ENCODE measurements around the gene MRPL52. TPM values are rescaled to one million over a fixed set of nuclear protein-coding genes. Genes with fewer than 3 reads are reported as not detected.

The MRPL52 gene
- total RNA-seq, 2 donors from 2014 or later: 17.3 to 65.0 TPM

- ATAC-seq (ENCODE audit: insufficient number of reproducible peaks, low FRiP score, low read depth) (no peak), DNase-seq (ENCODE audit: low spot score) (no peak)
- H3K36me3 ChIP-seq: peaks cover 57% of the 10 kb centered on the region
- peak overlapping the region in 1 of 2 donors; percentile 12 for H3K27ac ChIP-seq
- TF ChIP-seq CTCF (IDR thresholded peaks at IDR 0.05): no peak
- H3K4me1 ChIP-seq (ENCODE audit: control insufficient read depth in 1 of 2, low read depth in 2 of 2): peaks cover 25 to 66% of the 10 kb centered on the region in 2 donors
- H3K27me3 ChIP-seq (replicated peaks; ENCODE audit: insufficient read depth): no peaks in the 10 kb centered on the region
- no peaks in the 10 kb centered on the region for H3K9me3 ChIP-seq
- no peak overlapping the region for H3K4me3 ChIP-seq
These were observed 12.8 kb downstream of the MRPL52 start for GRCh38 chr14:22842211-22843122.

- H3K36me3 ChIP-seq: peaks cover 57% of the 10 kb centered on the region
- no peaks in the 10 kb centered on the region for H3K9me3 ChIP-seq
- DNase-seq (ENCODE audit: low spot score) (no peak), ATAC-seq (ENCODE audit: insufficient number of reproducible peaks, low FRiP score, low read depth) (no peak)
- TF ChIP-seq CTCF (IDR thresholded peaks at IDR 0.05): no peak
- H3K27ac ChIP-seq: peak overlapping the region in 1 of 2 donors; percentile 12
- no peaks in the 10 kb centered on the region for H3K27me3 ChIP-seq (replicated peaks; ENCODE audit: insufficient read depth)
- H3K4me1 ChIP-seq (ENCODE audit: control insufficient read depth in 1 of 2, low read depth in 2 of 2): peaks cover 31 to 71% of the 10 kb centered on the region in 2 donors
- H3K4me3 ChIP-seq: no peak overlapping the region
These were observed 13.6 kb downstream of the MRPL52 start for GRCh38 chr14:22843123-22843925.

GRCh38 chr14:22844221-22845102, 14.8 kb downstream of the MRPL52 start:
- DNase-seq (ENCODE audit: low spot score): no peak

GRCh38 chr14:22845103-22845394, 15.4 kb downstream of the MRPL52 start:
- Histone ChIP-seq H3K36me3 (peaks cover 57% of the 10 kb centered on the region), H3K4me3 (no peak overlapping the region), H3K4me1 (ENCODE audit: control insufficient read depth in 1 of 2, low read depth in 2 of 2) (peaks cover 35 to 73% of the 10 kb centered on the region in 2 donors), H3K9me3 (no peaks in the 10 kb centered on the region), H3K27me3 (replicated peaks; ENCODE audit: insufficient read depth) (no peaks in the 10 kb centered on the region), H3K27ac (peak overlapping the region in 1 of 2 donors; percentile 43)
- DNase-seq (ENCODE audit: low spot score) (no peak), ATAC-seq (ENCODE audit: insufficient number of reproducible peaks, low FRiP score, low read depth) (no peak)
- TF ChIP-seq CTCF (IDR thresholded peaks at IDR 0.05): no peak

More at GRCh38 chr14:22844221-22845102, 14.8 kb downstream of the MRPL52 start:
- H3K9me3 ChIP-seq: no peaks in the 10 kb centered on the region
- peak overlapping the region in 1 of 2 donors; percentile 43 for H3K27ac ChIP-seq
- peaks cover 32 to 71% of the 10 kb centered on the region in 2 donors for H3K4me1 ChIP-seq (ENCODE audit: control insufficient read depth in 1 of 2, low read depth in 2 of 2)
- no peaks in the 10 kb centered on the region for H3K27me3 ChIP-seq (replicated peaks; ENCODE audit: insufficient read depth)
- H3K4me3 ChIP-seq: no peak overlapping the region
- TF ChIP-seq CTCF (IDR thresholded peaks at IDR 0.05): no peak
- peaks cover 57% of the 10 kb centered on the region for H3K36me3 ChIP-seq
- no peak for ATAC-seq (ENCODE audit: insufficient number of reproducible peaks, low FRiP score, low read depth)

Measured in thoracic aorta (tissue), 2 donors.